Gastrocnemius medialis (tissue), 4 donors: ENCODE measurements around the gene TIGIT. TPM values are rescaled to one million over a fixed set of nuclear protein-coding genes. Genes with fewer than 3 reads are reported as not detected.

ENCODE experiments used
- ATAC-seq, 2 donors: fragments of 150-250 bp; one replicate each; pipeline ENCODE4 v1.9.1; 2016
- DNase-seq, 2 donors: peaks; one replicate each; pipeline ENCODE4 v3.0.0-alpha.2; 2019
- H3K27ac ChIP-seq, 4 donors: fragments of 200-600 bp; sonication (generic); 1 replicate in 1 of 4; 2 replicates in 3 of 4; pipeline ENCODE4 v1.5.1; 2016 to 2018; ENCODE audit warnings: mild to moderate bottlenecking in 2 of 4, moderate library complexity in 1 of 4
- H3K27me3 ChIP-seq, 3 donors: fragments of 200-600 bp; sonication (generic) in 2 of 3; 1 replicate in 1 of 3; 2 replicates in 2 of 3; pipeline versions ENCODE4 v1.5.1 to v1.6.0; 2016 to 2019; ENCODE audit warnings: mild to moderate bottlenecking in 1 of 3, moderate library complexity in 1 of 3
- H3K36me3 ChIP-seq, 2 donors: fragments of 200-600 bp; sonication (generic) in 1 of 2; one replicate each; pipeline ENCODE4 v1.5.1; 2017 to 2018
- H3K4me1 ChIP-seq, 2 donors: fragments of 200-600 bp; sonication (generic) in 1 of 2; one replicate each; pipeline ENCODE4 v1.5.1; 2016 to 2017; ENCODE audit warnings: mild to moderate bottlenecking in 2 of 2
- H3K4me3 ChIP-seq, 4 donors: fragments of 200-600 bp; sonication (generic) in 3 of 4; 1 replicate in 1 of 4; 2 replicates in 3 of 4; pipeline ENCODE4 v1.5.1; 2016 to 2019; ENCODE audit warnings: mild to moderate bottlenecking in 2 of 4
- H3K9me3 ChIP-seq, 3 donors: fragments of 200-600 bp; sonication (generic) in 2 of 3; 1 replicate in 1 of 3; 2 replicates in 2 of 3; pipeline ENCODE4 v1.5.1; 2016 to 2019
- POLR2A ChIP-seq, 2 donors: fragments of 450-650 bp; IDR thresholded peaks; one replicate each; pipeline ENCODE4 v1.6.1; 2017; ENCODE audit warnings: antibody characterized with exemption in 2 of 2, mild to moderate bottlenecking in 2 of 2, moderate library complexity in 2 of 2
- in situ Hi-C, 4 donors: fragments of 200-750 bp; cut with MboI; loops; one replicate each; pipeline versions ENCODE4 v1.15.0 to v1.8.0; 2017; ENCODE audit warnings: low sequenced_read_pairs in 4 of 4
- intact Hi-C: fragments of 100-400 bp; cut with DNase I; formaldehyde crosslinking; loops from one replicate; pipeline ENCODE4 v1.15.1; 2023; ENCODE audit warnings: low total_unique reads
- total RNA-seq, 4 donors: library from RNA; depleted of rRNA; stranded (reverse); fragments of >200 nt; gene quantifications; one replicate each; pipeline versions ENCODE4 v1.1.0 to v1.2.3, GENCODE V29; 2016
- TF ChIP-seq, protein P1 (sequence below), 5 experiments: fragments of 450-650 bp in 3 of 5; fragments of 200-600 bp in 2 of 5; sonication (generic) in 2 of 5; IDR thresholded peaks in 4 of 5; conservative IDR thresholded peaks in 1 of 5; 1 replicate in 4 of 5; 2 replicates in 1 of 5; pipeline ENCODE4 v1.5.1; 2016 to 2019; ENCODE audit warnings: antibody characterized with exemption in 5 of 5, mild to moderate bottlenecking in 3 of 5, moderate library complexity in 3 of 5

Gene TIGIT
- total RNA-seq, 4 donors from 2014 or later: not detected

DNA sequence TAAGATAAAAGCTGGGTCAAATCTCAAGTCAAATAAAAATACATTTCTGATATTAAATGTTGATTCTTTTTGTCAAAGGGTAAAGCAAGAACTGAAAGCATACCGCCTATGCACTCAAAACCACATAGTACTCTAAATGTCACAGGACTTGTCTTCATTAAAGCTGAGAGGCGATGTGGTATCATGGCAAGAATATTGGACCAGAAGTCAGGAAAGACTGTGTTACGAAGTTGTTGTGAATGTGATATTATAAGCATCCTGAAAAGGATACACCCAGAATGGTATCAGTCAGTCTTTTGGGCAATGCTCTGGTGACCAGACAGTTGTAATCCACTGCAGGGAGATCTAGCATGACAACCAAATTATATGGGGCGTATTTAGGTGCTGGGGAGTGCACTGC lies 33.8 kb downstream of the TIGIT start:
- no peaks in the 10 kb centered on the region for H3K27me3 ChIP-seq
- H3K36me3 ChIP-seq: no peaks in the 10 kb centered on the region
- no peaks in the 10 kb centered on the region for H3K9me3 ChIP-seq
- H3K4me1 ChIP-seq: peaks cover 16 to 22% of the 10 kb centered on the region in 2 donors
- DNase-seq (no peak), ATAC-seq (no peak)
- in situ Hi-C loops: no loop called here
- TF ChIP-seq, protein P1, sequence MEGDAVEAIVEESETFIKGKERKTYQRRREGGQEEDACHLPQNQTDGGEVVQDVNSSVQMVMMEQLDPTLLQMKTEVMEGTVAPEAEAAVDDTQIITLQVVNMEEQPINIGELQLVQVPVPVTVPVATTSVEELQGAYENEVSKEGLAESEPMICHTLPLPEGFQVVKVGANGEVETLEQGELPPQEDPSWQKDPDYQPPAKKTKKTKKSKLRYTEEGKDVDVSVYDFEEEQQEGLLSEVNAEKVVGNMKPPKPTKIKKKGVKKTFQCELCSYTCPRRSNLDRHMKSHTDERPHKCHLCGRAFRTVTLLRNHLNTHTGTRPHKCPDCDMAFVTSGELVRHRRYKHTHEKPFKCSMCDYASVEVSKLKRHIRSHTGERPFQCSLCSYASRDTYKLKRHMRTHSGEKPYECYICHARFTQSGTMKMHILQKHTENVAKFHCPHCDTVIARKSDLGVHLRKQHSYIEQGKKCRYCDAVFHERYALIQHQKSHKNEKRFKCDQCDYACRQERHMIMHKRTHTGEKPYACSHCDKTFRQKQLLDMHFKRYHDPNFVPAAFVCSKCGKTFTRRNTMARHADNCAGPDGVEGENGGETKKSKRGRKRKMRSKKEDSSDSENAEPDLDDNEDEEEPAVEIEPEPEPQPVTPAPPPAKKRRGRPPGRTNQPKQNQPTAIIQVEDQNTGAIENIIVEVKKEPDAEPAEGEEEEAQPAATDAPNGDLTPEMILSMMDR (IDR thresholded peaks at IDR 0.05 in 4 of 5, conservative IDR thresholded peaks at IDR 0.05 in 1 of 5): no peak
- no peak for TF ChIP-seq POLR2A (IDR thresholded peaks at IDR 0.05)
- intact Hi-C loops: no loop called here
- no peak overlapping the region for H3K4me3 ChIP-seq
- H3K27ac ChIP-seq: no peak overlapping the region

GRCh38 chr3:114328345-114328744 lies 34.5 kb downstream of the TIGIT start:
- no peak for DNase-seq
- H3K4me3 ChIP-seq: no peak overlapping the region
- in situ Hi-C loops (no loop called here), intact Hi-C loops (no loop called here)
- H3K27ac ChIP-seq: no peak overlapping the region
- peaks cover 16 to 24% of the 10 kb centered on the region in 2 donors for H3K4me1 ChIP-seq
- no peak for ATAC-seq
- no peaks in the 10 kb centered on the region for H3K36me3 ChIP-seq
- TF ChIP-seq, protein P1 (IDR thresholded peaks at IDR 0.05 in 4 of 5, conservative IDR thresholded peaks at IDR 0.05 in 1 of 5): no peak
- no peak for TF ChIP-seq POLR2A (IDR thresholded peaks at IDR 0.05)
- no peaks in the 10 kb centered on the region for H3K27me3 ChIP-seq
- H3K9me3 ChIP-seq: no peaks in the 10 kb centered on the region

- Histone ChIP-seq H3K4me1 (peaks cover 15 to 21% of the 10 kb centered on the region in 2 donors), H3K27ac (no peak overlapping the region), H3K27me3 (no peaks in the 10 kb centered on the region), H3K4me3 (no peak overlapping the region), H3K9me3 (no peaks in the 10 kb centered on the region), H3K36me3 (no peaks in the 10 kb centered on the region)
- DNase-seq (no peak), ATAC-seq (no peak)
- TF ChIP-seq, protein P1 (IDR thresholded peaks at IDR 0.05 in 4 of 5, conservative IDR thresholded peaks at IDR 0.05 in 1 of 5): no peak
- no peak for TF ChIP-seq POLR2A (IDR thresholded peaks at IDR 0.05)
- in situ Hi-C loops: no loop called here
- intact Hi-C loops: no loop called here
Observed at GRCh38 chr3:114329823-114330222, 36.0 kb downstream of the TIGIT start.

DNA sequence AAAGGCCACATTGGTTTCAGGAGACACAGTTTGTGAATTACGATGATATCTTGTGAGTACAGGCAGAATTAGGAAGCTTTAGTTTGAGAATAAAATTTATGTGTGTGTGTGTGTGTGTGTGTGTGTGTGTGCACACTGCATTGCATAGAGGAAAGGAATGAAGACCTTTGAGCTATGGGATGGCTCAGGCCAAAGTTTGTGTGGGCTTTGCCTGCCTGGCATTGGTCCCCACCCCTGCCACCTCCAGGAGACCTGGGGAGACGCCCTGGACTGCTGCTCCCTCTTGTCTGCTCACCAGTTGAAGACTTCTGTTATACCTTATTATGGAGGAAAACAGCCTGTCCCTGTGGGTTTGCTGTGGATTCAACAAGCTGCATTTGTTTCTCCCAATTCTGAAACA lies 37.2 kb downstream of the TIGIT start:
- Histone ChIP-seq H3K4me1 (peaks cover 5 to 16% of the 10 kb centered on the region in 2 donors), H3K27ac (no peak overlapping the region), H3K9me3 (no peaks in the 10 kb centered on the region), H3K4me3 (no peak overlapping the region), H3K36me3 (no peaks in the 10 kb centered on the region), H3K27me3 (no peaks in the 10 kb centered on the region)
- TF ChIP-seq, protein P1 (IDR thresholded peaks at IDR 0.05 in 4 of 5, conservative IDR thresholded peaks at IDR 0.05 in 1 of 5): no peak
- intact Hi-C loops (no loop called here), in situ Hi-C loops (no loop called here)
- no peak for DNase-seq
- ATAC-seq: no peak

DNA sequence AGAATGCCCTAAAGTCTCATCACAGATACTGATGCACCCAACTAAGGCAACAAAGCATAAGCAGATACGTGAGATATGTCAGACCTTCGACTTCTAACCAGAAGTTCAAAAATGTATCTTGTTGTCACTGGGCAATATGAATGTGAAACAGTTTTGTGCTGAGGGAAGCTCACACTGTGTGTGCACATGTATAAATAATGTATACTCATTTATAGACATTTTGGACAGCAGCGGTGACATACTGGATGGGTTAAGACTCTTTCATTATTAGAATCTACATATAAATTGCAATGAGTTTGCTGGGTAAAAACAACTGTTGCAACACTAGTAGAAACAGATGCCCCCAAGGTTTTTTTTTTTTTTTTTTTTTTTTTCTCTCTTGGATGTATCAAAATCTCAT lies 37.9 kb downstream of the TIGIT start:
- no peaks in the 10 kb centered on the region for H3K36me3 ChIP-seq
- no peak for ATAC-seq
- no peak for DNase-seq
- no peaks in the 10 kb centered on the region for H3K9me3 ChIP-seq
- intact Hi-C loops: no loop called here
- H3K27me3 ChIP-seq: no peaks in the 10 kb centered on the region
- peaks cover 5 to 9% of the 10 kb centered on the region in 2 donors for H3K4me1 ChIP-seq
- no peak overlapping the region for H3K4me3 ChIP-seq
- in situ Hi-C loops: no loop called here
- H3K27ac ChIP-seq: no peak overlapping the region
- TF ChIP-seq, protein P1 (IDR thresholded peaks at IDR 0.05 in 4 of 5, conservative IDR thresholded peaks at IDR 0.05 in 1 of 5): no peak
- TF ChIP-seq POLR2A (IDR thresholded peaks at IDR 0.05): no peak
